GM13977 (cell line): ENCODE measurements around the gene ADRM1.

Experiments used
- DNase-seq: peaks from one replicate; pipeline ENCODE4 v3.0.0; 2012; ENCODE audit warnings: low spot score
- in situ Hi-C: fragments of 300-500 bp; cut with MboI; formaldehyde crosslinking; loops from one replicate; pipeline ENCODE4 v1.12.0; 2022; ENCODE audit warnings: low sequenced_read_pairs, low pct_unique_long_range_greater_than_20kb, mixed read lengths, inconsistent platforms; ENCODE audit not compliant: unreplicated experiment
- TF ChIP-seq, protein P1 (sequence below): IDR thresholded peaks from 2 replicates; pipeline ENCODE4 v1.5.1; 2012; ENCODE audit warnings: mild to moderate bottlenecking, control low read depth; ENCODE audit not compliant: insufficient read depth; ENCODE audit errors: extremely low read depth, missing control alignments

ADRM1 gene

DNA sequence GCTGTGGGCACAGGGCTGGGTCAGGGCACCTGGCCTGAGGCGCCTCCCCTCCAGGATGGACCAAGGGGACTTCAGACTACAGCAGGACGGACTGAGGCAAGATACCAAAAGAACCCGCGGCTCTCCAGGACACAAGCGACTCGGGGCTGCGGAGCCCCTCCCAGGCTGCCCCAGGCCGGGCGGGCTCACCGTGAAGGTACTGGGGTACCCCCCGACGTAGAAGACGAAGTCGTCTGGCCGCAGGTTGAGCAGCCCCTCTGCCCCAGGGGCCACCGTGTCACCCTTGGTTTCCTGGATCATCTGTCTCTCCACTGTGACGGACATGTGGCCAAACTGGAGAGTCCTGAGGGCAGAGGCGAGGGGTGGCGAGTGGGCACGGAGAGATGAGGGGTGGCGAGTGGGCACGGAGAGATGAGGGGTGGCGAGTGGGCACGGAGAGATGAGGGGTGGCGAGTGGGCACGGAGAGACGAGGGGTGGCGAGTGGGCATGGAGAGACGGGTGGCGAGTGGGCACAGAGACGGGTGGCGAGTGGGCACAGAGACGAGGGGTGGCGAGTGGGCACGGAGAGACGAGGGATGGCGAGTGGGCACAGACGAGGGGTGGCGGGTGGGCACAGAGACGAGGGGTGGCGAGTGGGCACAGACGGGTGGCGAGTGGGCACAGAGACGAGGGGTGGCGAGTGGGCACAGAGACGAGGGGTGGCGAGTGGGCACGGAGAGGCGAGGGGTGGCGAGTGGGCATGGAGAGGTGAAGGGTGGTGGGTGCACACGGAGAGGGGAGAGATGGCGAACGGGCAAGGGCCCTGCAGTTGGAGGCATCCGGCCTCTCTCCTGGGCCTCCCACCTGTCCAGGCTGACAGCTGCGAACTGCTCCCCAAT is 10.9 kb downstream of the ADRM1 start:
- in situ Hi-C loops: no loop called here
- TF ChIP-seq, protein P1, sequence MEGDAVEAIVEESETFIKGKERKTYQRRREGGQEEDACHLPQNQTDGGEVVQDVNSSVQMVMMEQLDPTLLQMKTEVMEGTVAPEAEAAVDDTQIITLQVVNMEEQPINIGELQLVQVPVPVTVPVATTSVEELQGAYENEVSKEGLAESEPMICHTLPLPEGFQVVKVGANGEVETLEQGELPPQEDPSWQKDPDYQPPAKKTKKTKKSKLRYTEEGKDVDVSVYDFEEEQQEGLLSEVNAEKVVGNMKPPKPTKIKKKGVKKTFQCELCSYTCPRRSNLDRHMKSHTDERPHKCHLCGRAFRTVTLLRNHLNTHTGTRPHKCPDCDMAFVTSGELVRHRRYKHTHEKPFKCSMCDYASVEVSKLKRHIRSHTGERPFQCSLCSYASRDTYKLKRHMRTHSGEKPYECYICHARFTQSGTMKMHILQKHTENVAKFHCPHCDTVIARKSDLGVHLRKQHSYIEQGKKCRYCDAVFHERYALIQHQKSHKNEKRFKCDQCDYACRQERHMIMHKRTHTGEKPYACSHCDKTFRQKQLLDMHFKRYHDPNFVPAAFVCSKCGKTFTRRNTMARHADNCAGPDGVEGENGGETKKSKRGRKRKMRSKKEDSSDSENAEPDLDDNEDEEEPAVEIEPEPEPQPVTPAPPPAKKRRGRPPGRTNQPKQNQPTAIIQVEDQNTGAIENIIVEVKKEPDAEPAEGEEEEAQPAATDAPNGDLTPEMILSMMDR: no peak
- no peak for DNase-seq

DNA sequence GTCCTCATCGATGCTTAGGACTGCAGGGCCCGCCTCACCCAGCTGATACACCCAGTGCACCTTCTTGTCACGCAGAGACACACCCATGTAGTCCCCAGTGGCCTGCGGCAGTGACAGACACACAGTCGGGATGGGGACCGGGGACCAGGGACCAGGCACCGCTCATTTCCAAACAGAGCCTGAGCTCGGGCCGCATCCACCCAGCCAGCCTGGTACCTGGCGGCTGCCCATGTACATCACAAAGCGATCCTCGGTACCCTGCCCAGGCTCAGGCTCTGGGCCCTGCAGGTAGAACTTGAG is 11.5 kb downstream of the ADRM1 start:
- in situ Hi-C loops: no loop called here
- no peak for DNase-seq
- TF ChIP-seq, protein P1: no peak

DNA sequence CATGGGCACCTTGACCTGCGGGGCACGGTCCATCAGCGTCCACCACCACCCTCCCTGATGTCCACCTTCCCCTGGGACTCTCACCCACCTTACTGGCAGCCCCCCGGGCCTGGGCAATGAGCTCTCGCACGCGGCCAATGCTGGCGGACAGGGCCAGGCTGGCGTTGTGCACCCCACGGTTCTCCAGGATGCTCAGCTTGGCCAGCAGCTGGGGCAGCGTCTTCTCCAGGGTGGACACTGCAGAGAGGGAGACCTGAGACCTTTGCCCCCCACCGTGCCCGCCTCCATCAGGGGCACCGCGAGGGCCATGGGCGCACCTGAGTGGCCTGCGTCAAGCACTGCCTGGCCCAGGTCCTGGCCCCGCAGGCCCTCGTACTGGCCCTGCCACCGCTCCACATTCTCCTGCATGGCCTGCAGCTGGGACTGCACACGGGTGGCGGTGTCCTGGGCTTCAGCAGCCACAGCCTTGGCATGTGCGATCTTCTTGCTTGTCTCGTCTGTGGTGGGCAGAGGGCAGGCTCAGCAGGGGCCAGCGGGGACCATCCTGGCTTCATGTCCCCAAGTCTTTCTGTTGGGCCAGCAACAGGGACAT is 12.0 kb downstream of the ADRM1 start:
- in situ Hi-C loops: no loop called here
- no peak for DNase-seq
- TF ChIP-seq, protein P1: no peak

DNA sequence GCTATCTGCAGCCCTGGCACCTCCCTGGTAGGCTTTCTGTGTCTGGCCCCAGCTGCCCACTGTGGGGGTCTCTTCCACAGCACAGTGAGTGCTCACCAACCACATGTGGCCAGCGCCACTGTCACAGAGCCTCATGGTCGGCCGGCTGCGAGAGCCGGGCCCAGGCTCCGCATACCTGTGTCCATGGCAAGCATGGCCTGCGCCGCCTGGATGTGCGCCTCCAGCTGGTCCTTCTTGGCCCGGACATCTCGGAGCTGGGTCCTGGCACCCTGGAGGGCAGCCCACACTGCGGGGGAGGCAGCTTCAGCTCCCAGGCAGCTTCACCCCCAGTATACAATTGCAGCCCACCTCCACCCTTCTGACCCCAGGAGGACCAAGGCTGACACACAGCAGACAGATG is 13.0 kb downstream of the ADRM1 start:
- in situ Hi-C loops: no loop called here
- DNase-seq: no peak
- TF ChIP-seq, protein P1: no peak

DNA sequence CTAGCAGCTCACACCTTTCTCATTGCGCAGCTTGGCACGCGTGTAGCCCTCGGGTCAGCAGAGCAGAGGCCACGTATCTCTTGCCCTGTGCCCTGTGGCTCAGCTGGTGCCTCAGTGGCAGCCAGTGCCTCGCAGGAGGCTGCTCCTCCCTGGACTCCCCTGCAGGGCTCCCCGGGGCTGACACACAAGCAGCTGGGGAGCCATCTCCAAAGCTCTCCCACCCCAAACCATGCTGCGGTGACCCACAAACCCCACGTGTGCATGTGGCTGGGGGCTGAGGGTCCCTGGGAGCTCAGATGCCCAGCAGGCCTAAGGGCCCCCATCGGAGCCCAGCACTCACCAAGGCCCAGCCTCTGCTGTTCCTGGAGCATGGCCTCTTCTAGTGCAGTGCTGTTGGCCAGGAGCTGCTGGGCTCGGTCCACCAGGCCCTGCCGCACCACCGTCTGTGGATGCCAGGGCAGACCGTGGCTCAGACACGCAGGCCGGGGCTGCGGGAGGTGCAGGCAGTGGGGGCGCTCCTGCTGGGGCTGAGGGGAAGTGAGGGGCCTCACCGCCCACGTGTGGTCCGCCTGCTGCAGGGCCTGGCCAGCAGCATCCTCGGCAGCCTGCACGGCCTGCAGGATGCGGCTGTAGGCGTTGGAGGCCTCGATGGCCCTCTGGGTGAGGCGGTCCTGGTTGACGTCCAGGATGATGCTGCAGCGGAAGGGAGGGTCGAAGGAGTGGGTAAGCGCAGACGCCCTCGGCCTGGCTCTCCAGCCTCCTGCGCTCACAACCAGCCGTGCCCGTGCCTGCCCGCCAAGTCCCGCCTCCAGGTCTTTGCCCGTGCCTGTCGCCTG is 13.8 kb downstream of the ADRM1 start:
- TF ChIP-seq, protein P1: no peak
- no peak for DNase-seq
- in situ Hi-C loops: no loop called here

DNA sequence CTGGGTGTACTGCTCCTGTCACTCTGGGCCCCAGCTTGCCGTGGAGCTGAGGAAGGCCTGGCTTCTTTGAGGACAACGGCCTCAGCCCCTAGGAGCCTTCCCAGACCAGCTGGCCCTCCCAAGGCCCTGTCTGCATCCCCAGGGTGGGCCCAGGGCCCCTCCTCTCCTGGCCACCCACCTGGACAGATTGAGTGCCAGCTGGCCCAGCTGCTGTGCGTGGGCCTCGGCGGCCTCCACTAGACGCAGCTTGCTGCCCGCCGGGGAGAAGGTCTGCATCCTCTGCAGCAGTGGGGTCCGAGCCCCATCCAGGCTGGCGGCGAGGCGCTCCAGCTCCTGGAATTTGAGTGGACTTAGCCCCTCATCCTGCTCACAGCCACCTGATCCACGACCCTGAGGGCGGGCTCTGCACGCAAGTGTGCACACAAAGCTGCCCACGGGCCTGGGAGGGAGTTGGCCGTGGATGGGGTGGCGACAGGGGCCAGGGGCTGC is 14.4 kb downstream of the ADRM1 start:
- no peak for DNase-seq
- in situ Hi-C loops: no loop called here
- TF ChIP-seq, protein P1: no peak
